HG03064 (cell line): Measurements from ENCODE around the gene HMCN2.

Source experiments
- ATAC-seq: cut with Tn5 transposase; IDR thresholded peaks from one replicate; pipeline ENCODE4 v1.9.1; 2021; ENCODE audit warnings: low read depth; ENCODE audit not compliant: unreplicated experiment

The HMCN2 gene

DNA sequence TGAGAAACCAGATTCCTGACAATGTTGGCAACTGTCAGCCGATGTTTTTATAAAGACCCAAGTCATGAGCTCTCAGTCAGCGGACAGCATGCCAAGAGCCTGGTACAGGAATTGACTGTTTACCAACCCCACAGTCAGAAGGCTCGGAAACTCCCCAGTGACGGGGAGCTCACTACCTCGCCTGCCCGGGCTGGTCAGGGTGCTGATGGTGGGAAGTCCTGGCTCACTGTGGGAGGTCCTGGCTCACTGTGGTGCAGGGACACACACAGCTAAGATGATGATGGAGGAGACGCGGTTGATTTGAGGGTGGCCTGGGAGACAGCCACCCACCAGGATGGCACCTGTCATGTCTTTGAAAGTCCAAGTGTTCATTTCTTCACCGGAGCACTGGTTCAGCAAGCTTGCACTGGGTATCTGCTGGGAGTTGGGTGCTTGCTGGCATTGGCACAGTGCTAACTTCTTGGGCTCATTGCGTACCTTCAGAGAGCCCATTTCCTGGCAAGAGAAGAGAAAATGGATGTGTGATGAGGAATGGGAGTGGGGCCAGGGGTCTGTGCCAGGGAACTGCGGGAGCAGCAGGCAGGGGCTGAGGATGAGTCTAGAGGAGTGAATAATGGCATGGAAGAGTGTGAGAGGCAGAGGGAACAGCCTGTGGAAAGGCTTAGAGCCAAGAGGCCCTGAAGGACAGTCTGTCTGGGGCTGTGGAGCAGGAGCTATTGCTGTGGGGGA is 194.5 kb downstream of the HMCN2 start:
- ATAC-seq = no peak

DNA sequence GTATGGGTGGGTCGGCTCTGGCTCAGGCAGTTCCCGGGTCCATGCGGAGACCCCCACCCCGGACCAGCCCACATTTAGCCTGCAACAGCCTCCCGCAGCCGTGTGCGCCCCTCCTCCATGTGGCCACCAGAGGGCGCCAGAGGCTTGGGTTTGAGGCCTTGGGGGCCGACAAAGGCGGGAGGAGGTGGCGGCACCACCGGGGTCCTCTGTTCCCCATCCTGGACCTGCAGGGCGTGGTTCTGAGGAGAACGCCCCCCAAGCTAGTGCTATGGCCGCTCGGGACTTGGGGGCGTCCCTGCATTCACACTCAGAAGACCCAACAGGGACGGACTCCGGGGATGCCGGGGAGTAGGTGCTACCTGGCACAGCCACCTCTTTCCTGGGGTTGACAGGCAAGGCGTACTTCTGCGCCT is 195.7 kb downstream of the HMCN2 start:
- ATAC-seq = no peak

DNA sequence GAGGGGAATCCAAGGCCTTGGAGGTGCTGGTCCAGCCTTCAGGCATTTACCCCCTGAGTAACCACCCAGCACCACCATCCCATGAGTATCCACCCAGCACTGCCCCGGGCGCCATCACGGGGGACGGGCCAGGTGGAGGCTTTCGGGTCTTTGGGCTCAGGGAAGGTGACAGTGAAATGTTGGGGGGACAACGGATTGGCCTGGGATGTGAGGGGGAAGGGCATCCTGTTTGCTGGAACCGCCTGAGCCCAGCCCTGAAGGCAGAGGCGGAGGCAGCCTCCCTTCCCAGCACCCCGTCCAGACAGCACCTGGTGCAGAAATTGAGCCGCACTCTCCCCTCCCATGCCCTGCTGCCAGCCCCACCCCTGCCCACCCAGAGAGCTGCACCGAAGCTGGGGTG is 196.2 kb downstream of the HMCN2 start:
- no peak for ATAC-seq

DNA sequence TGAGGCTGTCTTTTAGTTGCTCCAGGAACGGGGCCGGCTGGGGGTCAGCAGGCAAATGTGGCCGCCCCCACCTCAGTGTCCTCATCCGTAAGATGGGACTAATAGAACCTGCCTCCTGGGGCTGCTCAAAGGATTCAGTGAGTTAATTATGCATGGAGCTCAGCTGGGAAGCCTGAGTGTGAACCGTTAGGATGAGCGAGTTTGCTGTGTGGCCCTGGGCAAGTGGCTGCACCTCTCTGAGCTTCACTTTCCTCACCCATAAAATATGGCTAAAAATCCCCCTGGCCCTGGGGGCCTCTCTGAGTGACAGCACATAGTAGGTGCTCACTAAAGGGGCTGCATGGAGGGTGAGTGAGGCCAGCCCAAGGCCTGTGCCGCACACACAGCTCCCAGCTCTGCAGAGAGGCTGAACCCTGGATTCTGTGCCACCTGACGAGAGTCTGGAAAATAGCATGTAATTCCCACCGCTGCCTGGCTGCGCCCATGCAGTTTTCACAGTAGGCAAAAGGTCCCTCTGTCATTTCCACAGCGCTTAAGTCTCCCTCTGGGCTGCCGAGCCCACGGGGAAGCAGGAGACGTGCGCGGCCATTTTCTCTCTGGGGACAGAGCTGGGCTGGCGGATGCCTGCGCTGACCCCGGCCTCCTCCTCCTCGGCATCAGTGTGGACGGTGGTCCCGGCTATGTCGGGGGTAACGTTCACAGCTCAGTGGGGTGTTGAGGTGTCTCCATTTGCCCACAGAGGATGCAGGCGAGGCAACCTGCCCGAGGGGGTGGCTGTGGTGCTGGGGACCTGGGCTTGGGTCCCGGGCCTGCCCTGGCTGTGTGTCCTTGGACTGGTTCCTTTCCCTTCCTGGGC is 197.4 kb downstream of the HMCN2 start:
- ATAC-seq = no peak

DNA sequence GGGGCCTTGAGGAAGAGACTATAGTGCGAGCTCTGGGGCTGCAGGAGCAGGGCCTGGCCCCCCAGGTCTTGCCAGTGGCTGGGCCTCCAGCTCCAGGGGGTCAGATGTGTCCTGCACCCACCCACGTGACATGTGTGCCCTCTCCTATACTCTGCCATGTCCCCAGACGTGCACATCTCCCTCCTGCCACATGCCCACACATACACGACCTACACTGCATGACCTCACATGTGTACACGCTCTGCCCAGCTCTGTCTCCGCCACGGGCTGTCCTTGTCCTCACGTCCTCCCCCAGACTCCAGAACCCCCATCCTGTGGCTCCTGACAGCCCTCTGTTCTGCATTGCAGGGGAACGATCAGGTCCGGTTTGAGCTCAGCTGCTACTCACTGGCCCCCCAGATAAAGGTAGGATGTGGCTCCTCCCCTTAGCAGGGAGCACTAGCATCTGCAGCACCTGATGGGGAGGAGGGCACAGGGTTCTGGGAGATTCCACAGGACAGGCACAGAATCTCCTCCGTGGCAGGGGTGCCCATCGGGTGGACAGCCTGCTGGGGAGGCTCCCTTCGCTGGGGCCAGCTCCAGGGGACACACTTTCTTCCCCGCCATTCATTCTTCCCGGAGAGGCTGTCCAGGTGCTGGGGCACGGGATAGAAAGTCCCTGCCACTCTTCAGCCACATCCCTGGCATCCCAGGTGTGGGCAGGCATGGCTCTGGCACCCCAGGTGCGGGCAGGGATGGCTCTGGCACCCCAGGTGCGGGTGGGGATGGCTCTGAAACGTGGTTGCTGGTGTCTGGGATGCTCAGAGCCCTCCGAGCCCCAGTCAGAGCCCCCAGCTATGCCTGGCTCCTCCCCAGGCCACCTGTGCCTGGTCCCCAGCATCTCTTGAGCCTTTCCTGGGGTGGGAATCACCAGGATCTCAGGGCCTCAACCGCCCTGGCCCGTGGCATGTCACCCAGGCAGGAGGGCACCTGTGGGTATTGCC is 198.5 kb downstream of the HMCN2 start:
- no peak for ATAC-seq

DNA sequence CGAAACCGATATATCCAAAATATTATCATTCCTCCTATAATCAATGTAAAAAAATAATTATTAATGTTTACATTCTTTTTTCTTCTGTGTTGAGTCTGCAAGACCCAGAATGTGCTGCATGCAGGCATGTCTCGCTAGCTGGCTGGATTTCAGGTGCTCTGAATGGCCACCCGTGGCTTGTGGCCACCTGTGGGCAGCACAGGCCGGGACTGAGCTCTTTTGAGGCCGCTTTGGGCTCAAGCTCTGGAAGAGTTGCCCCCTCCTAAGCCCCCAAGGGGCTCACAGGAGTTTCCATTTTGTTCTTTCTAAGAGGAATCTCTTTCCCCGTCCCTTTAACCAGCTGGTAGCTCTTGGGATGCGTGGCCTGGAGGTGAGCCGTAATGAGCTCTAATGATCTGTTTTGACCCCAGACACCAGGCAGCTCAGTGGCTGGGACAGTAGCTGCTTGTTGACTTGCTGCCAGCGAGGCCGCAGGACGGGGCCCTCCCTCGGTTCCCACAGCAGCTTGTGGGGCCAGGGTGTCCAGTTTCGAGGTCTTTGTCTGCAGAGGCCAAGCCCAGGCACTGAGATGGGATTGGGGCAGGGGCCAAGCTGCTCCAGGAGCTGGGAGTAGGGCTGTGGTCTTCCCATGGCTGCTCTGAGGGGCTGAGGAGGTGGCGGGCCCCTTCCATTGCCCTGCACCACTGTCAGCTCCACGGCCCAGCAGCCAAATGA is 200.0 kb downstream of the HMCN2 start:
- no peak for ATAC-seq

DNA sequence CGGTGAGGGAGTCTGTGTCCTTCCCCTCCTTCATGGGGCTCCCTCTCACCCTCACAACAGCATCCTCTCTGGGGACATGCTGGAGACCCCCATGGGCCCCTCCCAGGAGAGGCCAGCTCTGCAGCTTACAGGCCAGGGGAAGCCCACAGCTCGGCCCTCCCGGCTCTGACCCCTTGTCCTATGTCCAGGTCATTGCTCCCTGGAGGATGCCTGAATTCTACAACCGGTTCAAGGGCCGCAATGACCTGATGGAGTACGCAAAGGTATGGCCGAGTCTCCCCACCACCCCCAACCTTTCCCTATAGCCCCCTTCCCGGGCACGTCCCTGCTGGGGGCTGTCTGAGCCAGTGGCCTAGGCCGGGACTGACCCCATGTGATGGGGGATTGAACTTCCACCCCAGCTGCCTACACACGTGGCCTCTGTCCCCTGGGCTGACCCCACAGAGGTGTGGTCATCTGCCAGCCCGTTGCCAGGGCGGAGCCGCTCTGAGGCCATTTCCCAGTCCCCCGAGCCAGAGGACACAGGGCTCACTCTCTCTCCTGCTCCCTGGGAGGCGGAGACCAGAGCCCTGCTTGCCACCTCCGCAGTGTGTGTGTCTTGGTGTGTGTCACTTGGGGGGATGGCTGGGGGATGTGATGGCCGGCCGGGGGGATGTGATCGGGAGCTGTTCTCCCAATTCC is 201.1 kb downstream of the HMCN2 start:
- no peak for ATAC-seq

DNA sequence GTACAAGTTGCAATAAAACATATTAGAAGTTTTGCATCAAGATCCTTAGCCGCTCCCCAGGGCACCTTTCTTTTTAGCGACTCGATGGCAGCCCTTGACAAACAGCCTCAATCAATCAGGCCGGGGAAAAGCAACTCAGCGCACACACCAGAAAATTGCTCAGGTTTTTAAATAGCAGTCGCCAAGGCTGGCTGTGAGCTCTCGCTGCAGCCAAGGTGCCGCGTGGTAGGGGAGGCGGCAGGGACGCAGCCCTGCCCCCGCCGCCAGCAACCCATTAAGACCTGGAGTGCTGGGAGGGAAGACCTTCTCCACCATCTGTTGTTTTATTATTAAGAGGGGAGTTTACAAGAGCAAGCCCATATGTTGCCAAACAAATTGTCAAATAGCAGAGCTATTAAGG is 201.8 kb downstream of the HMCN2 start:
- ATAC-seq = no peak

DNA sequence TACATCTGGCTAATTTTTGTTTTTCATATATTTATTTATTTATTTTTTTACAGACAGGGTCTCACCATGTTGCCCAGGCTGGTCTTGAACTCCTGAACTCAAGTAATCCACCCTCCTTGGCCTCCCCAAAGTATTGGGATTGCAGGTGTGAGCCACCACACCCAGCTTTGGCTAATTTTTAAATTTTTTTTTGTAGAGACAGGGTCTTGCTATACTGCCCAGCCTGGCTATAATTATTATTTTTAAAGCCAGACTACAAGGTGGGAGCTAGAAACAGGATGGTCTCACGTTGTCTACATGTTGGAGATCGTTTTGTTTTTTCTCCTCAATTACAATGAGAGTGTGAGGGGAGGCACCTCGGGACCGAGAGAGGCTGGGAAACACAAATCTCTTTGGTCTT is 203.0 kb downstream of the HMCN2 start:
- no peak for ATAC-seq

DNA sequence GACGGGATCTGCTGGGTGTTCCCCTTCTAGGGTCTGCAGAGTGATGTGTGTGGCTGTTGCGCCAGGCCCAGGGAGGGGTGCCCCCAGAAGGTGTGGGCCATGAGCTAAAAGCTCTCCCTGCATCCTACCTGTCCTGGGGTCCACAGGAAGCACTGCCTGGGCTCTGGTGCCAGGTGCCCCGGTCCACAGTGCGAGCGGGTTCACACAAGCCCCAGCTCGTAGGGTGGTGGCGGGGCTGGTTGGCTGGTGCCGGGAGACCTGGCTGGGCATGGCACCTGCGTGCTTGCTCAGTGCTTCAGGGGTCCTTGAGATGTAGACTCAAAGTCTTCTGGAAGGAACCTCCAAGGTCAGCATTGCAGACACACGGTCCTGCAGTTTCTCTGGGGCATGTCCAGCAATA is 204.7 kb downstream of the HMCN2 start:
- ATAC-seq = no peak

DNA sequence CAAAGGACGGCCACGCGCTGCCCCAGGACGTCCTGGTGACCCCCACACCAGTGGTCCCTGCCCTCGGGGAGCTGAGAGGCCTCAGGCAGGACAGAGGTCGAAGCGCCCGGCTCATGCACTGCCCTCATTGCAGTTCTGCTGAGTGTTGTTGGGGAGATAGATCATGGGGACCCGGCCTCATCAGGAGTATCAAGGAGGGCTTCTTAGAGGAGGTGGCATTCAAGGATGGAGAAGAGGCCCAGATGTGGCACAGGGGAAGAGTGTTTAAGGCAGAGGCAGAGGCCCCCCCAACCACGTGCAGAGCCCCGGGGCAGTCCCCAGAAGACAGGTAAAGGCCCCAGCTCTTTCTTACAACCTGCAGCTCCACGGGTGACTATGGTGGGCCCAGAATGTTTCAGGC is 205.4 kb downstream of the HMCN2 start:
- ATAC-seq = no peak

DNA sequence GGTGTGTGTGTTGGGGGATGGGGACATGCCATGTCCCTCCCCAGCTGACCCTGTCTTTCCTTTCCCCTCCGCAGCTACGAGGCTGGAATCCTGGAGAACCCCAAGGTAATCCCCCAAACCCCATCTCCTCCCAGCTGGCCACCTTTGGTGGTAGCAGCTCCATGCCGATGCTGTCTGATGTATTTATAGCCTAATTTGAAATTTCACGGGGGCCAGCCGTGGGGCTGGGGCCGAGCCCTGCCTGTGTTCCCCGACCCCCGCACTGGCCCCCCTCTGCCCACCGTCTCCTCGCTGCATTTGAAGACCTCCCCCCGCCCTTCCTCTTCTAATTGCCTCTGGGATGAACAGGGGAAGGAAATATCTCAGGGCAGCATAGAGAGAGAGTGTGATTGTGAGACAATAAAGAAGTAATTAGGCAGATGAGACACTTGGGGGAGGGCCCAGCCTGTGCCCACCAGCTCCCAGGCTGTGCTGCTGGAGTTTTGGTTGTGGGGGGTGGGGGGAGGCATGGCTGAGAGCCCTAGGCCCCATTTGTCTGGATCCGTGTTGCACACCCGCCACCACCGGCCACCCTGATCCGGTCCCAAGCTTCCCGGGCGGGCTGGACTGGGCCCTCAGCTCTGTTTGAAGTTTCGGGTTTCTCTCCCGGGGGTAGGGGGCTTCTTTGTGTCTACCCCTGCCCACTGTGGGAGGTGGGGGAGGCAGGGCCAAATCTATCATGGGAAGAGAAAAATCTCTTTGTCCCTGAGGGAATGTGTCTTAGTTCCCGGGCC is 206.0 kb downstream of the HMCN2 start:
- ATAC-seq = no peak

DNA sequence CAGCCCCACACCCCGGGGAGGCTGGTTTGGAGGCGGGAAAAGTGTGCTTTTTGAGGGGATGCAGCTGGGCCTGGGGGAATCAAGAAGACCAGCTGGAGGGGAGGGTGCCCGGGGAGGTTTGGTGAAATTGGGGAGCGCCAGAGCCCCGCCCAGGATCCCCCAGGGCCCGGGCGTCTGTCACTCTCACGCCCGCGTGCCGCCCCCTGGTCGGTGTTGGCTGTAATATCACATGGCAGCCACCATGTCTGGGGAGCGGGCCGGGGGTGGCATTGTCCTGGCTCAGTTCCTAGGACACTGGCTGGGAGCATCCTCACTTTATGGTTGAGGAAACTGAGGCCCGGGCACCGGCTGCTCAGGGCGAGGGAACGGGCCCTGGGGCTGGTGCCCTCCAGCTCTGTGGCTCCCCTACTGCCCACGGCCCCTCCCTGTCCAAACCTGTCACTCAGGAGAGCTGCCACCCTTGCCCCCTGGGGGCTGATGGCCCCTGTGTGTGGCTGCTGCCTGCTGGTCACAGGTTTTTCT is 206.7 kb downstream of the HMCN2 start:
- no peak for ATAC-seq

DNA sequence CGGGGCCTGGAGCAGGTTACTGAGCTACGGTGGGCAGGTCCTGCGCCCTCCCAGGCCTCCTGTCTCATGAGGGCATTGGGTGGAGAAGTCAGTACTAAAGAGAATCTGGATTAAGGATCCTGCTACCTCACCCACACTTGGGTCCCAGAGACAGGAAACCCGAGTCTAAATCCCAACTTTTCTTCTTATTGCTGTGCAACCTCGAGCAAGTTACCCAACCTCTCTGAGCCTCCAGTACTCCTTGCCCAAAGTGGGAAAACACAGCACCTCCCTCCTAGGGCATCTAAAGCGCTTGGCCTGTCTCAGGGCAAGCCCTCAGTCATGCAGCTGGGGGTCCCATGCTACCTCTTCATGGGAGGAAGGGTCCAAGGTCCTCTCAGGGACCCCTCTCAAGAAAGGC is 207.4 kb downstream of the HMCN2 start:
- no peak for ATAC-seq

DNA sequence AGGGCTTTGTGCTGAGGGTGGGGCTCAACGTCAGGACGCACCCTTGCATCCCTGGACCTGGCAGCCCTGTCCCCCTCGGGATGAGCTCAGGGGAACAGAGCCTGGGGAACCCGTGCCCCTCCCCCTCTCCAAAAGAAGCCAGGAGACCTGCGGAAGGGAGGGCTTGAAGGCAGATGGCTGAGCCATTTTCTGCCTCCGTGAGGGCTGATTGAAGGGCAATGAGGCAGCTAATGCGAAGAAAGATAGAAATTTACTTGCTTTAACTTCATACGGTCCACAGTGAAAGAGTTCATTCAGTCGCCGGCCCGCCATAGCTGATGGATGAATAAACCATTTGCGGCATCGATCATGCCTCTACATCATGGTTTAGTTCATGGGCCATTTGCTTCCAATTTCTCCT is 208.0 kb downstream of the HMCN2 start:
- ATAC-seq = no peak

DNA sequence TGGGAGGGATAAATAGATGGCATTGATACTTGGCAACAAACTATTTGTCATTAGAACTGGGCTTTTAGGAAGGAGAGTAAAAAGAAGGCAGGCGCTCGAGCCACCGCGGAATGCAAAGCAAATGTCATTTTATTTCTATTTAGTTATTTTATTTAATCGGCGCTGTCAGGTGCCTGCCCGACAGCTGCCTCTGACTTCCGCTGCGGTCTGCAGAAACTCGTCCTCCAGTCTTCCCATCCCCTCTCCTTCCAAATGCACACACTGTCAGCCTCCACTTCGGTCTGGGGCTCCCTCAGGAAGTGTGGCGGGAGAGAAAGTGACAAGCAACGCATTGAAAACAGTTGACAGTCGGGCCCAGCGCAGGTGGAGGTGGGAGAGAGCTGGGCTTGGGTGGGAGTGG is 208.5 kb downstream of the HMCN2 start:
- ATAC-seq = no peak

DNA sequence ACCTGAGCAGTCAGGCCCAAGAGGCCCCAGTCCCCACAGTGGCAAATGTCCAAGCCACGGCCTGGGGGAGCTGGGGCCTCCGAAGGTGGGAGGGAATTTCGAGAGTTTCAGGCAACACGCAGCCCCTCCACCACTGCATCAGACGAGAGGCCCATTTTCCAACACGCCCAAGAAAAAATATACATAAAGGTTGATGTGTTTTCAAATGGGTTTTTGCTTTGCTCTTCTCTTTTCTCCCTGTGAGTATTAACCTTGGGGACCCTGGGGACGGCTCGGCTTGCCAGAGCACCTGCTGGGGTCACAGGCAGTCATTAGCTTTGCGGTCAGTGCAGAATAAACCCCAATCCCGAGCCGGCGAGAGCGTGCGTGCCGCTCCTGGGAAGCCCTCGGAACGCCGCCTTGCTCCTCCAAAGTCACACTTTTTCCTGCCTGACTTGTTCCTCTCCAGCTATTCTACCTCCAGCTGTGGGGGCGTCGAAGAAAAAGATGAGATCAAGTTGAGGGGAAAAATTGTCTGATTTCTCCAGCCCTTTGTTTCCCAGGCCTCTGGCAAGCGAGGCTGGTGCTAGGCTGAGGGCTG is 210.7 kb downstream of the HMCN2 start:
- ATAC-seq = no peak

DNA sequence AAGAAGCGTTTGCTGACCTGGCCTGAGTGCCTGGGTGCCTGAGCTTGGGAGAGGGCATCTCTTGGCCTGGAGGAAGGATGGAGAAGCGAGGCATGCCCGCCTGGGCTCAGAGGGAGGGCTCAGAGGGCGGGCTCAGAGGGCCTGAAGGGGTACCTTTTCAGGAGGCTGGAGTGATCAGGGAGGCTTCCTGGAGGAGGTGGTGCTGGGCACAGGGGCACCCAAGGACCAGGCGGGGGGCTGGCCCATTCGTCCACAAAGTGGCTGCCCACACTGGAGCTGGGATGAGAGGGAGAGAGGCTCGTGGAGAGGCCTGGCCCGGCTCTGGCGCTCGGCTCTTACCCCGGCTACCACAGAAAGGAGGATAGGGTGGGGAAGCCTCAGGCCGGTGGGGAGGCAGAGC is 212.0 kb downstream of the HMCN2 start:
- ATAC-seq = no peak
